ENCODE data around the gene OR10A2.

DNA sequence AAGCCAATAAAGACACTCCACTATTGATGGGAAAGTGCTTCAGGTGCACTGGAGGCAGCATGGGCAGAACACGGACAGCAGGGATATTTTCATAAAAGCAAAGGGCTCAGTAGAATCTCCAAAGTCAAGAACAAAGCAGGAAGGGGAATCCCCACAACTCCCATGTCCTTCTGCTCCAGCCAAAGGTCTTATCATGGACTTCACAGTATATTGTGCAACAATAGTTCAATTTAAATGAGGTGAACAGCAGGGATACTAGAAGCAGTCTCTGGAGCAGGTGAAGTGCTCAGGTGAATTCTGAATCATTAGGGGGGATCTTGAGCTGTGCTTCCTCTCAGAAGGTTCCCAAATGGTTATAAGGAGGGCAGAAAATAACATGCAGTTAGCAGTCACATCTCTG is 36.1 kb downstream of the OR10A2 start:
- TF ChIP-seq, protein P1, sequence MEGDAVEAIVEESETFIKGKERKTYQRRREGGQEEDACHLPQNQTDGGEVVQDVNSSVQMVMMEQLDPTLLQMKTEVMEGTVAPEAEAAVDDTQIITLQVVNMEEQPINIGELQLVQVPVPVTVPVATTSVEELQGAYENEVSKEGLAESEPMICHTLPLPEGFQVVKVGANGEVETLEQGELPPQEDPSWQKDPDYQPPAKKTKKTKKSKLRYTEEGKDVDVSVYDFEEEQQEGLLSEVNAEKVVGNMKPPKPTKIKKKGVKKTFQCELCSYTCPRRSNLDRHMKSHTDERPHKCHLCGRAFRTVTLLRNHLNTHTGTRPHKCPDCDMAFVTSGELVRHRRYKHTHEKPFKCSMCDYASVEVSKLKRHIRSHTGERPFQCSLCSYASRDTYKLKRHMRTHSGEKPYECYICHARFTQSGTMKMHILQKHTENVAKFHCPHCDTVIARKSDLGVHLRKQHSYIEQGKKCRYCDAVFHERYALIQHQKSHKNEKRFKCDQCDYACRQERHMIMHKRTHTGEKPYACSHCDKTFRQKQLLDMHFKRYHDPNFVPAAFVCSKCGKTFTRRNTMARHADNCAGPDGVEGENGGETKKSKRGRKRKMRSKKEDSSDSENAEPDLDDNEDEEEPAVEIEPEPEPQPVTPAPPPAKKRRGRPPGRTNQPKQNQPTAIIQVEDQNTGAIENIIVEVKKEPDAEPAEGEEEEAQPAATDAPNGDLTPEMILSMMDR (IDR thresholded peaks at IDR 0.05) = no peak
- TF ChIP-seq POLR2A (IDR thresholded peaks at IDR 0.05) = no peak

All from ovary (tissue), 3 donors.